Peyer's patch (tissue), 4 donors: ENCODE results near the gene MGAT5B.

Experiments
- POLR2A ChIP-seq, 2 donors: fragments of 450-650 bp; IDR thresholded peaks; one replicate each; pipeline ENCODE4 v1.5.1; 2017; ENCODE audit warnings: antibody characterized with exemption in 2 of 2, mild to moderate bottlenecking in 2 of 2, moderate library complexity in 2 of 2
- TF ChIP-seq, protein P1 (sequence below), 6 experiments: fragments of 450-650 bp in 4 of 6; fragments of 200-600 bp in 2 of 6; sonication (generic) in 1 of 6; IDR thresholded peaks; one replicate each; pipeline ENCODE4 v1.5.1; 2017 to 2019; ENCODE audit warnings: antibody characterized with exemption in 6 of 6, mild to moderate bottlenecking in 3 of 6, moderate library complexity in 1 of 6

DNA sequence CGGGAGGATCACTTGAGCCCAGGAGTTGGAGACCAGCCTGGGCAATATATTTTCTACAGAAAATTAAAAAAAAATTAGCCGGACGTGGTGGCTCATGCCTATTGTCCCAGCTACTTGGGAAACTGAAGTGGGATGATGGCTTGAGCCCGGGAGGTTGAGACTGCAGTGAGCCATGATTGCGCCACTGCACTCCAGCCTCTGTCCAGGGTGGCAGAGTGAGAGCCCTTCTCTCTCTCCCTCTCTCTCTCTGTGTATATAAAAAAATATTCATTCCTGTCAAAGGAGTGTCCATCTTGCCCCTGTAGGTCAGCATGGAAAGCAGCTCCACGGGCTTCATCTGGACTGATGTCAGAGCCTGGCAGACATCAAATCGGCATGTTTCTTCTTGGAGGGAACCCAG is 31.2 kb downstream of the MGAT5B start:
- TF ChIP-seq, protein P1, sequence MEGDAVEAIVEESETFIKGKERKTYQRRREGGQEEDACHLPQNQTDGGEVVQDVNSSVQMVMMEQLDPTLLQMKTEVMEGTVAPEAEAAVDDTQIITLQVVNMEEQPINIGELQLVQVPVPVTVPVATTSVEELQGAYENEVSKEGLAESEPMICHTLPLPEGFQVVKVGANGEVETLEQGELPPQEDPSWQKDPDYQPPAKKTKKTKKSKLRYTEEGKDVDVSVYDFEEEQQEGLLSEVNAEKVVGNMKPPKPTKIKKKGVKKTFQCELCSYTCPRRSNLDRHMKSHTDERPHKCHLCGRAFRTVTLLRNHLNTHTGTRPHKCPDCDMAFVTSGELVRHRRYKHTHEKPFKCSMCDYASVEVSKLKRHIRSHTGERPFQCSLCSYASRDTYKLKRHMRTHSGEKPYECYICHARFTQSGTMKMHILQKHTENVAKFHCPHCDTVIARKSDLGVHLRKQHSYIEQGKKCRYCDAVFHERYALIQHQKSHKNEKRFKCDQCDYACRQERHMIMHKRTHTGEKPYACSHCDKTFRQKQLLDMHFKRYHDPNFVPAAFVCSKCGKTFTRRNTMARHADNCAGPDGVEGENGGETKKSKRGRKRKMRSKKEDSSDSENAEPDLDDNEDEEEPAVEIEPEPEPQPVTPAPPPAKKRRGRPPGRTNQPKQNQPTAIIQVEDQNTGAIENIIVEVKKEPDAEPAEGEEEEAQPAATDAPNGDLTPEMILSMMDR (IDR thresholded peaks at IDR 0.05) = no peak
- TF ChIP-seq POLR2A (IDR thresholded peaks at IDR 0.05) = no peak
